ENCODE measurements around the gene MCM3AP. TPM values are rescaled to one million over a fixed set of nuclear protein-coding genes. Genes with fewer than 3 reads are reported as not detected.

Gene MCM3AP
- polyA plus RNA-seq, 1 donor, result 64.0 TPM

Other genes with a start within 250 kb of the MCM3AP start
- gene COL6A2, start 187.5 kb downstream of the MCM3AP start, polyA plus RNA-seq (ENCODE audit: insufficient read length), result 584 TPM
- 1.1 TPM for gene FTCD, start 130.0 kb downstream of the MCM3AP start, polyA plus RNA-seq (ENCODE audit: insufficient read length)
- 8.2 TPM for gene SPATC1L, start 101.2 kb downstream of the MCM3AP start, polyA plus RNA-seq (ENCODE audit: insufficient read length)
- 38.6 TPM for gene LSS, start 56.8 kb downstream of the MCM3AP start, polyA plus RNA-seq (ENCODE audit: insufficient read length)
- gene YBEY, start 731 bp upstream of the MCM3AP start, polyA plus RNA-seq (ENCODE audit: insufficient read length), result 13.3 TPM
- 8.5 TPM for gene C21orf58, start 38.3 kb upstream of the MCM3AP start, polyA plus RNA-seq (ENCODE audit: insufficient read length)
- gene PCNT, start 38.5 kb upstream of the MCM3AP start, polyA plus RNA-seq (ENCODE audit: insufficient read length), result 68.3 TPM
- 30.7 TPM for gene DIP2A, start 173.3 kb upstream of the MCM3AP start, polyA plus RNA-seq (ENCODE audit: insufficient read length)